Fibroblast of peridontal ligament (primary cell): ENCODE data around the gene FAM83E.

Experiments used
- DNase-seq: peaks from one replicate; pipeline ENCODE4 v3.0.0-alpha.2; 2010; ENCODE audit errors: extremely low read depth

FAM83E gene

DNA sequence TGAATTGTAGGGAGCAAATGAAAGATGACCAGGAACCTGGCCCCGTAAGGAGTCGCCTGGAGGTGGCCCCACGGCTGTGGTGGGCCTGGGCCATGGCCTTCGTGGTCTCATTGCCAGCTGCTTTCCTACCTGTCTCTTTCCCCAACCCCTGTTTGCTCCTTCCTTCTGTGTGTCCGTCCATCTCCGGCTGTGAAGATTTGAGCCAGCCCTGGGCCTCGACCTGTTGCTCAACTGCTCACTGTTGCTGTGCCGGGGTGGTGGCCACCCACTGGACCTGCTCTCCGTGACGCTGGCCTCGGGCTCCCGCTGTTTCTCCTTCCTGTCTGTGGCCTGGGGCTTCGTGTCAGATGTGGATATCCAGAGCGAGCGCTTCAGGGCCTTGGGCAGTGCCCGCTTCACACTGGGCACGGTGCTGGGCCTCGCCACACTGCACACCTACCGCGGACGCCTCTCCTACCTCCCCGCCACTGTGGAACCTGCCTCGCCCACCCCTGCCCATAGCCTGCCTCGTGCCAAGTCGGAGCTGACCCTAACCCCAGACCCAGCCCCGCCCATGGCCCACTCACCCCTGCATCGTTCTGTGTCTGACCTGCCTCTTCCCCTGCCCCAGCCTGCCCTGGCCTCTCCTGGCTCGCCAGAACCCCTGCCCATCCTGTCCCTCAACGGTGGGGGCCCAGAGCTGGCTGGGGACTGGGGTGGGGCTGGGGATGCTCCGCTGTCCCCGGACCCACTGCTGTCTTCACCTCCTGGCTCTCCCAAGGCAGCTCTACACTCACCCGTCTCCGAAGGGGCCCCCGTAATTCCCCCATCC lies 13.8 kb upstream of the FAM83E start:
- DNase-seq: no peak

DNA sequence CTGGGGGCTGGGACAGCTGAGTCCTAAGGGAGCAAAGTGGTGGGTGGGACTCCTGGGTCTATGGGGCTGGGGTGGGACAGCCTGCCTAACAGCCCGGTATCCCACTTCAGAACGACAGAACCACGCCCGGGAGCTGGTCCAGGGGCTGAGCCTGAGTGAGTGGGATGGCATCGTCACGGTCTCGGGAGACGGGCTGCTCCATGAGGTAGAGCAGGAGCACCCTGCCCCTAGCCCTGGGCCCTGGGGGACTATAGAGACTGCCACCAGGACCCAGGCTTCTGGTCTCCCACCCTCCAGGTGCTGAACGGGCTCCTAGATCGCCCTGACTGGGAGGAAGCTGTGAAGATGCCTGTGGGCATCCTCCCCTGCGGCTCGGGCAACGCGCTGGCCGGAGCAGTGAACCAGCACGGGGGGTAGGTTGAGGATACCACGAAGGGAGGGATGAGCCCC lies 13.0 kb upstream of the FAM83E start:
- DNase-seq: no peak

DNA sequence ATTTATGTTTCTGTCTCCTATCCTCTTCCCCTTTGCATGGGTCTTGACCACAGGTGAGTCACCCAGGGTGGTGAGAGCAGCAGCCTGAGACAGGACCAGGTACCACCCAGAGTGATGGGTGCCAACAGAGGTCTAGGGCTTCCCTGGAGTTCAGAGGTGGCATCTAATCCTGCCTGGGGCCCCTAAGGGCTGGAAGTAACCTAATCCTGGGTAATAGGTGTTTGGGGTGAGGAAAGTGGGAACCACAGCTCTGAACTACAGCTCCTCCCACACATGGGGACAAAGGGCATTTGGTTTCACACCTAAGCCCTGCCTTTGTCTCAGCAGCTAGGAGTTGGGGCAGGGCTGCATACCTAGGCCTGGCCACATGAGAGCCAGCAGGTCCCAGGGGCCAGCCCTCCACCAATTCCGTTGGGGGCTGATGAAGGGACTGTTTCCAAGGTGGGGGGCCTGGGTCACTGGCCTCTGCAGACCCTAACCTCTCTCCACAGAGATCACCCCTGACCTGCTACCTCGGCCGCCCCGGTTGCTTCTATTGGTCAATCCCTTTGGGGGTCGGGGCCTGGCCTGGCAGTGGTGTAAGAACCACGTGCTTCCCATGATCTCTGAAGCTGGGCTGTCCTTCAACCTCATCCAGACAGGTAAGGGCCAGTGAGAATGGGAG lies 12.5 kb upstream of the FAM83E start:
- DNase-seq: no peak

DNA sequence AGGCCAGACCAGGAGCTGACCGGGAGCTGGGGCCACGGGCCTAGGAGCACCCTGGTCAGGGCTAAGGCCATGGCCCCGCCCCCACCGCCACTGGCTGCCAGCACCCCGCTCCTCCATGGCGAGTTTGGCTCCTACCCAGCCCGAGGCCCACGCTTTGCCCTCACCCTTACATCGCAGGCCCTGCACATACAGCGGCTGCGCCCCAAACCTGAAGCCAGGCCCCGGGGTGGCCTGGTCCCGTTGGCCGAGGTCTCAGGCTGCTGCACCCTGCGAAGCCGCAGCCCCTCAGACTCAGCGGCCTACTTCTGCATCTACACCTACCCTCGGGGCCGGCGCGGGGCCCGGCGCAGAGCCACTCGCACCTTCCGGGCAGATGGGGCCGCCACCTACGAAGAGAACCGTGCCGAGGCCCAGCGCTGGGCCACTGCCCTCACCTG lies 11.0 kb upstream of the FAM83E start:
- DNase-seq: no peak

DNA sequence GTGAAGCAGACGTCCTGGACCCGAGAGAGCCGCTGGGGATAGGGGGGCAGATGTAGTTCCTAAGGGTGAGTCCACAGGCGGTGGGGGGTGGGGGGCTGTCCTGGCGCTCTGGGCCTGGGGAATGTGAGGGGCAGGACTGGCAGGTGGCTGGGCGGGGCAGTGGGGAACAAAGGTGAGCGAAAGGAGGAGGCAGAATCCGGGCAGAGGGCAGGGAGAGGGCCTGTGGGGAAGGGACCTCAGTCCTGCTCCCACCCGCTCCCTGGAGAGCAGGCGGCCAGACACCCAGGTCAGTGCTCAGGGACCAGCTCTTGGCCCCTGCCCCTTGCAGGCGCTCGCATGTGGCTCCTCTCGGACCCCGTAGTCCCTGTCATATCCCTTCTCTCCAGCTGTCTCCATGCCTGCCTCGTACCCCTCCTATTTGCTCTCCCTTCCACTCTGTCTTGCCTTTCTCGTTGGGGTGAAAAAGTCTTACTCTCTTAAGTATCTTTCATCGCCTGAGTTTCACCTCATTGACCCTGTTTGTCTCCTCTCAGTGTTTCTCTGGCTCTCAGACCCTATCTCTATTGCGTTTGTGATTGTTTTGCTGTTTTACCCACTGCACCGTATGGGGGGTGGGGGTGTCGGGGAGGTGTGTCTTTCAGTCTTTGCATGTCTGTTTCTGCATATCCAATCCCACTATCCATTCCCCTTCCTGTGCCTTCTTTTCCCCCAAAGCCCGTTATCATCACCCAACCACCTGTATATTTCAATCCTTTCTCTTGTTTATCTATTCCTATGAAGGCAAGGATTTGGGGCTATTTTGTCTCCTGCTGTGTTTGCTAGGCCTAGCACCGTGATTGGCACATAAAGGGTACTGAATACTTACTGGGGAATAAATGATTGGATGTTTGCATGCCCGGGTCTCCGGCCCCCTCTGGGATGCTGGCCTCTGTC lies 10.2 kb upstream of the FAM83E start:
- DNase-seq: no peak

DNA sequence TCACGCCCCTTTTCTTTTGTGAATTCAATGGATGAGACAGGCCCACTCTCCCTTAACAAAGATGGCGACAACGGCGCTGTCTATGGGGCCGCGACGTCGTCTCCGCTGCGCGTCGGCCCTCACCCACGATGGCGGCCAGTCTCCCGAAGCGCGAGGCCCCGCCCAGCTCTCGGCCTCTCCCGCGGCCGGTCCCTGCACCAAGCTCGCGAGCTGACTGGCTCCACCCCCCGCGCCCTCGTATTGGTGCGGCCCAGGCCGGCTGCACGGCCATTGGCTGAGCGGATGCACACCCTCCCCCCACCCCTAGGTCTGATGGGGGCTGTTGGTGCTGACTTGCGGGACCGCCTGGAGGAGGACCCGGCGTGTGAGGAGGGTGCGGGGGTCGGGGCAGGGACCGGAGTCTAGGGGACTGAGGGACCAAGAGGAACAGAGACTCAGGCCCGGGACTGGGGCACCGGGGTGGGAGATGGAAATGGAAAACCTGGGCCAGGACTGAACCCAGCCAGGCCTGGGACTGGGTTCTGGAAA lies 9.3 kb upstream of the FAM83E start:
- DNase-seq: peak; percentile 95

DNA sequence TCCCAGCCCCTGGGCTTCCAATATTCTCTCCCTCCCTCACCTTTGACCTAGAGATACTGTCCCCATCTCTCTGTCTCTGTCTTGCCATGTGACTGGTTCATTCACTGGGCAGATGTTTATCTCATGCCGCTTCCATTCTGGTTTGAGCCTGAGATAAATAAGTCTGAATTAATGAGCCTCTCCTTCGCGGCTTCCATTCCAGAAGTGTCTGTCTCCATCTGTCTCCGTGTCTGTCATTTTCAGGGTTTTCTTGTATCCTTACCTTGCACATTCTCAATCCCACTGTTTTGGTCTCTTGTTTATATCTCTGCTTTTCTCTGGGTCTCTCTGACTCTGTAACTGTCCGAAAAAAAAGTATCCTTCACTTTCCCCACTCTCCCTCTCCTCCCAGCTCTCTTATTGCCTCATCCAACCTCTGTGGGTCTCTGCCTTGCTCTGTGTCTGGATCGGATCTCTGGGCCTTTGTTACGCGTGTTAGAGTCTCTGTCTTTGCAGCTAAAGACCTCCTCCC lies 8.7 kb upstream of the FAM83E start:
- no peak for DNase-seq

DNA sequence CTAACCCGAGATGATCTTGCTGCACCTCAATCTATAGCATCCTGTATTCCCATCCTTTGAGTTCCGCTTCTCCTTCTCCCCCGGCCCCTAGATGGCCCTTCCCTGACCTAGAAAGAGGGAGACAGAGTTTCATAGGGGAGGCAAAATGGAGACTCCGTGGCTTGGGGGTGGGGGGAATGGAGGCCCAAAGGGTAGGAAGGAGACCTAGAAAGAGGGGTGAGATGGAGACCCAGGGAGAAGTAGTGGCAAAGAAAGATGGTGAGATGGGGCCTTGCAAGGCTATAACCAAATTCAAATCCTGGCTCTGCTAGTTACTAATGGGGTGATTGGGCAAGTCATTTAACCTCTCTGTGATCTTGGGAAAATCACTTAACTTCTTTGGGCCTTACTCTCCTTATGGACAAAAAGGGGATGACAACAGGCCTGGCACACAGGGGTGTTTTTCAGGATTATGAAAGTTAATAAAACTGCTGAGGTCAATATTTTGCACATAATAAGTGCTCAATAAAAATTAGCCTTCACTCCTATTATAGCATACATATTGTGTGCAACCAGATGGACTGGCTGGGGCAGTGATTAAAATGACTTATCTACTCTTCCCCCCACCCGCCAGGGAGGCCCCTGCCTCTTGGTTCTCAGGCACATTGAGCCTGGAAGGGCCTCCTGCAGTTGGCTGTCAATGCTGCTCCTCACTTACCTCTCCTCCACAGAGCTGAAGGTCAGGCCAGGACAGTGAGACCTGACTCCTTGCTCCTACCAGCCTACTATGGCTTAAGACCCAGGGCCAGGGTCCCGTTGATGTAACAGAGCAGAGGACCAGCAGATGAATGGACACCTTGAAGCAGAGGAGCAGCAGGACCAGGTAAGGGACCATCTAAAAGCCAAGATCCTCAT lies 5.1 kb upstream of the FAM83E start:
- DNase-seq: peak; percentile 50

DNA sequence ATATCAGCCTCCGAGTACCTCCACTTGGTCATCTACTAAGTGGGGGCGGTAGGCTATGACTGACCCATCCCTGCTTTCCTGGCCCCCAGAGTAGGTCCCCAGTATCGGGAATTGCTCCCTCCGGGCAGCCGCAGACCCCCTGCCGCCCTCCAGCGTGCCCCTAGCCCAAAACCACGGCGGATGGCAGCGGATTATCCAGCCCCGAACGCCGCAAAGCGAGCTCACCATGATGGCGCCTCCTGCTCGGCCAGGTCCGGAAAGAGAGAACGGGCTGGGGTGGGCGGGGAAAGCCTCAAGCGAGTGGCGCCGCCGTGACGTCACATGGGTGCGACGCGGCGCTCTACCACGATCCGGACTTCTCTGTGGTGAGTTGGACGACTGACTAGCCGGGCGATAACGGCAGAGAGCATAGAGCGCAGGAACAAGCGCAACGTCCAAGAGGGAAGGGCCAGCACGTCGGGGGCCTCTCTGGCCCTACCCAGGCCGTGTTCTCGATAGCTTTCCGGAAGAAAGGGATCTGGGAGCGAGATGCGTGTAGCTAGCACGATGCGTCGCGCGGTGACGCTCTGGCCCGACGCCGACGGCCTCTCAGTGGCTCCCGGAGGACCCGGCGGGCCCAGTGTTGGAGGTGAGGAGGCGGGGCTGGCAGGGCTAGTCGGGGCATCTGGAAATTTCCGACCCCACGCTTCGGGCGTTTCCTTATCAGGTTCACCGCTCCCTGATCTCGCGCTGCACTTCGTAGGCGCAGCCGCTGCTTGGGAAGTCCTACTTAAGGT lies 4.2 kb upstream of the FAM83E start, which contains the start of the genes RPL18 and SPHK2:
Gene RPL18 (minus strand): TSS at position 263 of the 776 bp plus-strand sequence. CDS start 35 bp downstream, at position 228.
Gene SPHK2 (plus strand): TSS at position 591 of the 776 bp plus-strand sequence. CDS start 1,009 bp downstream, outside the sequence.
- peak; percentile 100 for DNase-seq

DNA sequence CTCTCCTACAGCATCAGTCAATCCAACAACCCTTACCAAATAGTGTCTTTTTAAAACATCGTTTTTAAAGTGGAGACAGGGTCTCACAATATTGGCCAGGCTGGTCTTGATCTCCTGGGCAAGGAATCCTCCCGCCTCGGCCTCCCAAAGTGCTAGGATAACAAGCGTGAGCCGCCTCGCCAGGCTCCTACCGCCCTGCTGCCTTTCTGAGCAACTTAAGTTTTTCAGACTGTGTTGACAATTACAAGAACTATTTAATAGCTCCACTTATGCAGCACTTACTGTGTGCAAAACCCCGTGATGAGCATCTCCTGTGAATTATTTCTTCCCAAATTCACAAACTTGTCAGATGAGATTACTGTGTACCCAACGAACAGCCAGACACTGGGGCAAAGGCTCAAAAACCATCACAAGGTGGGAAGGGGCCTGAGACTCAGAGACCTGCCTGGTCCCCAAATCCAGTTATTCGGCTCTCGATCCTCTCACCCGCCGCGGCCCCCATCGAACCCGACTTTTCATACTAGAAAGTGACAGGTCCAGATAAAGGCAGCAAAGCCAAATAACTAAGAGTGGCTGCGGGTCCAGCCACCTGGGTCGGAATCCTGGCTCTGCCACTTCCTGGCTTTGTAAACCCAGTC lies 3.5 kb upstream of the FAM83E start:
- no peak for DNase-seq

DNA sequence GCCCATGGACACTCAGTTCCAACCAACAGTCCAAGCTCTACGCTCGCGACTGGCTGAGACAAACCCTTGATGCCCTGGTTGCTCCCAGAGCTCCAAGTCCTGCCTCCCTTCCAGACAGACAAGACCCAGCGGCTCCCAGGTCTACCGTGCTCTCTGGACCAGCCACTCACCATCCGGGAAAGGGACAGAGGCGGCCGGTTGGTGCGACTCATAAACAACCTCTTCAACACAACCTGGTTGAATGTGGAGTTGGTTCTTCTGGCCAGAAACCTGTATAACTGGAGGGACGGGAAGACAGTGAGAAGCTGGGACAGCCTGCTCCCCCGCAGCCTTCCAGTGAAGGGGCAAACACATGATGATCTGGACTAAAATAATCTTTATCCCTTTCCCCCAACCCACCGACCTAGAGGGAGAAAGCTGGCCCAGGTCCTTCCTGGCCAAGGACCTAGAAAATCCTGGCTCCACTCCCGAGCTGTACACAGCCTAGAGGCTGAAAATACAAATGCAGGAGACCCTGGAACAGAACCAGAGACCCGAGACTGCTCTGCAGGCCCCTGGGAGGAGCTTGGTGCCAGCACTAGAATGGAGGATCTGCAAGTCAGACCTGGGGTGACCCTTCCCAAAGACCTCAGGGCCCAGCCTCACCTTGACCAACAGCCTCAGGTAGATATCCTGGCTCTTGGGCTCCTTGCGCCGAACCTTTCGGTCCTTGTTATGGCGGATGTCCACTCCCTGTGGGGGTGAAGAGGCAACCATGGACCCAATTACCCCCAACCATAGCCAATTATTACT lies 2.5 kb upstream of the FAM83E start:
- DNase-seq: peak; percentile 39

DNA sequence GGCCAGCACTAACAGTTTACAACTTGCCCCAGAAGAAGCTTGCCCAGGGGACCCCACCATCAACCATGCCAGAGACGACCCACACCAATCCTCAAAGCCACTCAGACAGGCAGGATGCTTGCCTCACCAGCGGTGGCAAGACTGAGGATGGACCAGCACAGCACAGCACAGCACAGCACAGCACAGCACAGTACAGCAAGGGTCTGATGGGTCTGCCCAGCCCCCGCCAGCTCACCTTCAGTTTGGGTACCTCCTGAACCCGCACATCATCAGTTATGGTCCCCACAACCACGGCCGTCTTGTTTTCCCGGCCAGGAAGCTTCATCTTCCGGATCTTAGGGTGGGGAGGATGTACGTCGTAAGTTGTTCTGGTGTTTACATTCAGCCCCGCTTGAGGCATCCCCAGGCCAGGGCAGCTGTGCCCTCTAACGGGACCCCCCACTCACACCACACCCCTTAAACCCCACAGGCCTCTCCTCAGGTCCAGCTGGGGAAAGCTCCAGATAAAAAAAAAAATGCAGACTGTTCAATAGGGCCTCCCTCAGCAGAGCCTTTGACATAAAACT lies 1.7 kb upstream of the FAM83E start:
- DNase-seq: no peak

DNA sequence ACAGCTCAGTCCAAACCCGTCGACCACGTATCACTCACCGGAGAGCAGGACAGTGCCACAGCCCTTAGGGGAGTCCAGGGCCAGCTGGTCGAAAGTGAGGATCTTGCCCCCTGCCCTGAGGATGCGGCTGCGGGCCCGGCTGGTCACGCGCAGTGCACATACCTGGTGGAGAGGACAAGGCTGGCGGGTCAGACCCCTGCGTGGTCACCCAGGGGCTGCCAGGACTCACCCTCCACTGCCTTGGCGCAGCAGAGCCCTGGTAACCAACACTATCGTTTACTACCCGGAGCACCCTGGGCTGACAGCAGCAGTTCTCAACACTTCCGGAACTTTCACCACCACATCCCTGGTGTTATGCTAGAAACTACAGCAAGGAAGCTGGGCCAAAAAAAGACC lies 1.2 kb upstream of the FAM83E start:
- no peak for DNase-seq

DNA sequence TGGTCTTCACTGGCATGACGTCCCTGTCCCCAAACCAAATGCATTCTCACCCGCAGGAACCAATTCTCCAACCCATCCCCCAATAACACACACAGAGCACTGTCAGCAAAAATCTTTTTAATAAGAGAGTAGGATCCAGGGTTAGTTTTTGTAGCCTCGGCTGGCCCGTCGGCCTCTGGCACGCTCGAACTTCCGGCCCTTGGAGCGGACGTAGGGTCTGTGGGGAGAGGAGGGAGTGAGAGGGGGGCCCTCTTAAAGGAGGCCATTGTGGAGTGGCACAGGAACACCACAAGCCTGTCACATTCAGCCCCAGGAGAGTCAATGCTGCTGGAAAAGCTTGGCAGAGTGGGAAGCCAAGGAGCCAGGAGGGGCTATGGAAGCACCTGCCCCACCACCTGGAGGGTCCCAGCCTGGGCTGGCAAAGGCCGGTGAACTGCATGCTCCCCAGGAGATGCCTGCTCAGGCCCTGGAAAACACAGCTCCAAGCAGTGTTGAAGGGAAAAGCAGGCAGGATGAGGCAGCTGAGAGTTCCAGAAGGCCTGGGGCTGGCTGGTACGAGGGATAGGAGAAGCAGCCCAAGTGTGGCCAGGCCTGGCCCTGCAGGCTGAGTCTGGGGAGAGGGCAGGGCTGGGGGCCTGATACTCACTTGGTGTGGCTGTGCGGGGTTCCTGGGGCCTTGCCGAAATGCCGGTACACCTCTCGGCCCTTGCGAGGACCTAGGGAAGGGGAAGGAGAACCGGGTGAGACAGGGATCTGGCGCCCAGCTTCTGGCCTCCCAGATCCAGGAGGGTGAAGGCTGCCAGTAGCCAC lies 560 bp upstream of the FAM83E start:
- DNase-seq: no peak

DNA sequence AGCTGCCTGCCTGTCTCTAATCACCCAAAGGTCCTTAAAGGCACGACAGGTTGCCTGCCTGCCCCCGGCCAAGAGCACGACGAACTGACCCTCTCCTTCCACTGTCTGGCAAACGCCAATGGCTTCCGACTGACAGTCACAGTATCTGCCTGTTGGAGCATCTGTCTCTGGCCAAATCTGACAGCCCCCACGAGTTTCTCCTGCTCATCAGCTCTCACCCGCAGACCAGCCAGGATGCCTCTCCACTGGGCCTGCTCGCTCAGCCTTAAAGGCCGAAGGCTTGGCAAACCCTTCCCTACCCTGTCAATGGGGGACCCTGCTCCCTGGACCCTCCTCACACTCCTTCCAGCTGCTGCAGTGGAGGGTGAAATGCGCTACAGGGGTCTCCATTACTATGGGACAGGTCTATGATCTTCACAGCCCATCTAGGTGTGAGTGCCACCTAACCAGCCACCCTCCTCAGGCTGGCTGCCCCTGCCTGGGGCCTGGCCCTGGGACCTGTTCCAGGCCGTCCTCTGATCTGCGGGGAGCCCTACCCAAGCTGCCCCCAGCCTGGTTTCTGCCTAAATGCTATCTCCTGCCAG lies 932 bp downstream of the FAM83E start:
- DNase-seq: no peak

DNA sequence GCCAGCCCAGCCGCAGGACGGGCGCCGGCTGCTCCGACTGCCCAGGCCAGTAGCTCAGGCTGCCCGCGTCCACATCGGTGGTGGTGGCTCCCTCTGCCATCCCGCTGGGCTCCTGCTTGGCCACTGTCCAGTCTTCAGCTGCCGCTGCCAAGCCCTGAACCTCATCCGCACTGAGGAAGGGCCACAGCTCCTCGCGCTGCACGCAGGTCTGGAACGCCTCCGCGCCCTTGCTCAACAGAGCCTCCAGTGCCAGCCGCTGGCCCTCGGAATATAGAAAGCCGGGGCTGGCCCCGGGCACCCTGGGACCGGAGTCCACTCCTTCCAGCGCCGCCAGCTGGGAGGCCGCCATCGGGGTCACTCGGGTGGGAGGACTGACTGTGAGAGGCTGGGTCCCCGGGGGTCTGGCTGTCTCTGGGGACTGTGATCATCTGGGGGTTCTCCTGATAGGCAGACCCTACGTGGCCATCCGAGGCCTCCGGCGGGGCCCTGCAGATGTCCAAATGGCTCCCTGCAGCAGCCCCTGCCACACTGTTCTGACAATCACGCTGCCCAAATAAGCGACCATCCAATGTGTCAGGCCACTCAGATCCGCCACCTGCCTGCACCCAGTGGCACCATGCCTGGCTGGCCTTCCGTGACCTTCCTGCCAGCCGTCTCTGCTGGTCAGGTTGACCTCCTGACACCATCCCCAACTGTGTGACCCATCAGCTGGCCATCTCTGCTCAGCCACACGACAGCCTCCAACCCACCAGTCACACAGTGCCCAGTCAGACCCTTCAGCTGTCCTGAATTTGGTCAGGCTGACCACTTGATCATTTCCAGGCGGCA lies 1.6 kb downstream of the FAM83E start:
- DNase-seq: no peak
